Chondrocyte (in vitro differentiated cells): ENCODE results near the gene CDK2AP2. TPM values are rescaled to one million over a fixed set of nuclear protein-coding genes. Genes with fewer than 3 reads are reported as not detected.

ENCODE experiments used
- DNase-seq: peaks from one replicate; pipeline ENCODE4 v3.0.0; 2021; ENCODE audit warnings: mixed read lengths, low spot score
- H3K27ac Mint-ChIP-seq: one replicate; pipeline ENCODE4 v1.8.0; 2021; ENCODE audit warnings: mild to moderate bottlenecking, moderate library complexity, mixed read lengths; ENCODE audit not compliant: unreplicated experiment
- H3K27me3 Mint-ChIP-seq: 2 replicates; pipeline ENCODE4 v1.8.0; 2021; ENCODE audit warnings: low read depth, mixed read lengths
- H3K36me3 Mint-ChIP-seq: 2 replicates; pipeline ENCODE4 v1.8.0; 2021; ENCODE audit warnings: low read depth, mixed read lengths
- H3K4me1 Mint-ChIP-seq: 2 replicates; pipeline ENCODE4 v1.8.0; 2021; ENCODE audit warnings: low read depth, mild to moderate bottlenecking, mixed read lengths
- H3K4me3 Mint-ChIP-seq: one replicate; pipeline ENCODE4 v1.8.0; 2021; ENCODE audit warnings: mild to moderate bottlenecking, moderate library complexity, mixed read lengths; ENCODE audit not compliant: unreplicated experiment
- H3K9me3 Mint-ChIP-seq: 2 replicates; pipeline ENCODE4 v1.8.0; 2021; ENCODE audit warnings: low read depth, mixed read lengths
- total RNA-seq: library from RNA; stranded (reverse); gene quantifications from 3 replicates; pipeline ENCODE4 v1.2.1, GENCODE V29; 2021
- TF ChIP-seq, protein P1 (sequence below): fragments of 200-600 bp; sonication (generic); IDR thresholded peaks from 2 replicates; pipeline ENCODE4 v1.5.0; 2021; ENCODE audit warnings: antibody characterized with exemption, mild to moderate bottlenecking, moderate library complexity

CDK2AP2 gene
- total RNA-seq, 1 donor from 2014 or later = 42.5 TPM

DNA sequence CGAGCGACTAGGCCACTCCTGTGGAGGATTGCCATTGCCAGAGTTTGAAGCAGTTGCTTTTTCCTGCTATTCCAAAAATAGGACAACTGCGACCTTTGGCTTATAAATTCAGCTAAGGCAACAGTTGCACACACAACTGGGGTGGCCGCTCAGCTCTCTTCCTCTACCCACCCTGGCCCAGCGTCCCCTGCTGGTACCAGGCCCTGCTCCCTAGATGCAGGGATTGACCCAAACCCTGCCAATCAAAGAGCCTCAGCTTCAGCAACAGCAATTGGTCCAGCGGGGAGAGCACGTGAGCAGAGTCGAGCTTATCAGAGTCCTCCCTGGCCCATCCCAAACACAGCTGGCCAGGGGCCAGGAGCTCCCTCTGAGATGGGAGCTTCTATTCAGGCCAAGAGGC is 37.3 kb upstream of the CDK2AP2 start:
- Mint-ChIP-seq H3K9me3 (no peaks in the 10 kb centered on the region), H3K27me3 (peaks cover 2% of the 10 kb centered on the region), H3K36me3 (no peaks in the 10 kb centered on the region), H3K4me1 (peaks cover 5% of the 10 kb centered on the region), H3K4me3 (no peak overlapping the region), H3K27ac (no peak overlapping the region)
- TF ChIP-seq, protein P1, sequence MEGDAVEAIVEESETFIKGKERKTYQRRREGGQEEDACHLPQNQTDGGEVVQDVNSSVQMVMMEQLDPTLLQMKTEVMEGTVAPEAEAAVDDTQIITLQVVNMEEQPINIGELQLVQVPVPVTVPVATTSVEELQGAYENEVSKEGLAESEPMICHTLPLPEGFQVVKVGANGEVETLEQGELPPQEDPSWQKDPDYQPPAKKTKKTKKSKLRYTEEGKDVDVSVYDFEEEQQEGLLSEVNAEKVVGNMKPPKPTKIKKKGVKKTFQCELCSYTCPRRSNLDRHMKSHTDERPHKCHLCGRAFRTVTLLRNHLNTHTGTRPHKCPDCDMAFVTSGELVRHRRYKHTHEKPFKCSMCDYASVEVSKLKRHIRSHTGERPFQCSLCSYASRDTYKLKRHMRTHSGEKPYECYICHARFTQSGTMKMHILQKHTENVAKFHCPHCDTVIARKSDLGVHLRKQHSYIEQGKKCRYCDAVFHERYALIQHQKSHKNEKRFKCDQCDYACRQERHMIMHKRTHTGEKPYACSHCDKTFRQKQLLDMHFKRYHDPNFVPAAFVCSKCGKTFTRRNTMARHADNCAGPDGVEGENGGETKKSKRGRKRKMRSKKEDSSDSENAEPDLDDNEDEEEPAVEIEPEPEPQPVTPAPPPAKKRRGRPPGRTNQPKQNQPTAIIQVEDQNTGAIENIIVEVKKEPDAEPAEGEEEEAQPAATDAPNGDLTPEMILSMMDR = no peak
- DNase-seq = no peak

- peaks cover 2% of the 10 kb centered on the region for H3K27me3 Mint-ChIP-seq
- DNase-seq = no peak
- no peaks in the 10 kb centered on the region for H3K9me3 Mint-ChIP-seq
- H3K27ac Mint-ChIP-seq = no peak overlapping the region
- no peaks in the 10 kb centered on the region for H3K36me3 Mint-ChIP-seq
- peaks cover 5% of the 10 kb centered on the region for H3K4me1 Mint-ChIP-seq
- H3K4me3 Mint-ChIP-seq = no peak overlapping the region
- TF ChIP-seq, protein P1 = no peak
Observed at GRCh38 chr11:67544616-67545242, 36.8 kb upstream of the CDK2AP2 start.

DNA sequence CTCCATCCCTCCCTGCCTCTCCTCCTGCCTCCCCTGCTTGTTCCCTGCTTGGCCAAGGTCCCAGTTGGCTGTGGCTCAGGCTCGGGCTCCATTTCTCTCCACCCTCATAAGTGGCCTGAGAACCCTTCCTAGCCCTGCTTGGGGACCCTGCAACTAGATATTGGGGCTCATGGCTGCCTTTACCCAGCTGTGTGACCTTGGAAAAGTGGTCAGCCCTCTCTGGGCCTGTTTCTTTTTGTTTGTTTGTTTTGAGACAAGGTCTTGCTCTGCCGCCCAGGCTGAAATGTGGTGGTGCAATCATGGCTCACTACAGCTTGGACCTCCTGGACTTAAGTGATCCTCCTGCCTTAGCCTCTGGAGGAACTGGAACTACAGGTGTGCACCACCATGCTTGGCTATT is 35.6 kb upstream of the CDK2AP2 start:
- Mint-ChIP-seq H3K9me3 (no peaks in the 10 kb centered on the region), H3K36me3 (no peaks in the 10 kb centered on the region), H3K4me3 (no peak overlapping the region), H3K4me1 (peaks cover 5% of the 10 kb centered on the region), H3K27ac (no peak overlapping the region), H3K27me3 (peaks cover 2% of the 10 kb centered on the region)
- TF ChIP-seq, protein P1 = no peak
- DNase-seq = no peak

DNA sequence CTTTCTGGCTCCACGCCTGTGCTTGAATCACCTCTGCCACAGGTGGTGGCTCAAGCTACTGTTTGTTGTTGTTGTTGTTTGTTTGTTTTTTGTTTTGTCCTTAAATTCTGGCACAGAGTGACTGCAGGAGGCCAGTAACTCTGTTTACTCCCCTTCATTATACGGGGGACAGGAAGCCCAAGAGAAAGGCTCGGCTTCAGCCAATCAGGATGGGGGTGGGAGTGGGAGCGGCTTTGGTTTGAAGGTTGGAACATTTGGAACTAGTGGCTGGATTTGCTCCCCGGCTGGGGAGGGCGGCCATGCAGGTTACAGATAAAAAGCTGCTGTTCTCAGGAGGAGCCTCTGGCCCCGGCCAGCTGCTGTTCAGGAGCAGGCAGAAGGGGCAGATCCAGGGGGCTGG is 35.0 kb upstream of the CDK2AP2 start:
- no peak overlapping the region for H3K4me3 Mint-ChIP-seq
- no peak for DNase-seq
- no peaks in the 10 kb centered on the region for H3K9me3 Mint-ChIP-seq
- TF ChIP-seq, protein P1 = no peak
- H3K36me3 Mint-ChIP-seq = no peaks in the 10 kb centered on the region
- no peak overlapping the region for H3K27ac Mint-ChIP-seq
- peaks cover 5% of the 10 kb centered on the region for H3K4me1 Mint-ChIP-seq
- peaks cover 2% of the 10 kb centered on the region for H3K27me3 Mint-ChIP-seq

GRCh38 chr11:67542169-67542568 is 34.2 kb upstream of the CDK2AP2 start:
- Mint-ChIP-seq H3K27me3 (peaks cover 2% of the 10 kb centered on the region), H3K27ac (no peak overlapping the region), H3K9me3 (no peaks in the 10 kb centered on the region), H3K4me3 (no peak overlapping the region), H3K36me3 (no peaks in the 10 kb centered on the region), H3K4me1 (peaks cover 5% of the 10 kb centered on the region)
- no peak for DNase-seq
- TF ChIP-seq, protein P1 = no peak
